Effector memory CD4-positive, alpha-beta T cell (primary cell): ENCODE results near the gene COL5A1.

ENCODE experiments used
- DNase-seq, 3 donors: peaks; one replicate each; pipeline ENCODE4 v3.0.0-alpha.2; 2020
- H3K27ac ChIP-seq: 2 replicates; pipeline ENCODE4 v1.7.0; 2013; ENCODE audit warnings: mild to moderate bottlenecking, low read length, moderate library complexity; ENCODE audit not compliant: insufficient read depth, poor library complexity, severe bottlenecking
- H3K27me3 ChIP-seq: replicated peaks from 2 replicates; pipeline ENCODE4 v1.7.0; 2013; ENCODE audit warnings: mild to moderate bottlenecking, low read length; ENCODE audit not compliant: insufficient read depth, control insufficient read depth, poor library complexity, severe bottlenecking
- H3K36me3 ChIP-seq: 2 replicates; pipeline ENCODE4 v1.7.0; 2013; ENCODE audit warnings: mild to moderate bottlenecking, low read length, moderate library complexity; ENCODE audit not compliant: control insufficient read depth, insufficient read depth
- H3K4me1 ChIP-seq: 2 replicates; pipeline ENCODE4 v1.7.0; 2013; ENCODE audit warnings: low read length, mild to moderate bottlenecking; ENCODE audit not compliant: control insufficient read depth, insufficient read depth, poor library complexity, severe bottlenecking
- H3K4me3 ChIP-seq: 2 replicates; pipeline ENCODE4 v1.7.0; 2013; ENCODE audit warnings: low read length, low read depth, mild to moderate bottlenecking; ENCODE audit not compliant: insufficient read depth, poor library complexity, severe bottlenecking
- H3K9me3 ChIP-seq: 2 replicates; pipeline ENCODE4 v1.7.0; 2013; ENCODE audit warnings: mild to moderate bottlenecking, low read length, moderate library complexity; ENCODE audit not compliant: control insufficient read depth

Gene COL5A1

DNA sequence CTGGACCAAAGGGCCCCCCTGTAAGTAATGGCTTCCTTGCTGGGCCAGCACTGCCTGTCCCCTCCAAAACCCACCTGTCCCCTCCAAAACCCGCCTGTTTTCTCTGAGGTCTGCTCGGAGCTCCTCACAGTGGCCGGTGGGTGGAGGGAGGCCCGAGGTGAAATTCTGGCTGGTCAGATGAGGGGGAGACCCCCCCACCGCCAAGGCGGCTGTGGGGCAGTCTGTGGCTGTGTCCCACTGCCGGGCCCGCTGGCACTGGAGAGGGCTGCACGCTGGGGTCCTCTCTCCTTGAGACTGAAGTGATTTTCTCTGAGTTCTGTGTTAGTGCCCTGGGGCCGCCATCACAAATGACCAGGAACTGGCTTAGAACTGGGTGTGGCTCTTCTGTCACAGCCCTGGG, 155.3 kb downstream of the COL5A1 start:
- H3K27ac ChIP-seq: no peak overlapping the region
- DNase-seq: no peak
- H3K4me1 ChIP-seq: no peaks in the 10 kb centered on the region
- peaks cover 3% of the 10 kb centered on the region for H3K27me3 ChIP-seq
- H3K9me3 ChIP-seq: no peaks in the 10 kb centered on the region
- H3K36me3 ChIP-seq: no peaks in the 10 kb centered on the region
- H3K4me3 ChIP-seq: no peak overlapping the region

DNA sequence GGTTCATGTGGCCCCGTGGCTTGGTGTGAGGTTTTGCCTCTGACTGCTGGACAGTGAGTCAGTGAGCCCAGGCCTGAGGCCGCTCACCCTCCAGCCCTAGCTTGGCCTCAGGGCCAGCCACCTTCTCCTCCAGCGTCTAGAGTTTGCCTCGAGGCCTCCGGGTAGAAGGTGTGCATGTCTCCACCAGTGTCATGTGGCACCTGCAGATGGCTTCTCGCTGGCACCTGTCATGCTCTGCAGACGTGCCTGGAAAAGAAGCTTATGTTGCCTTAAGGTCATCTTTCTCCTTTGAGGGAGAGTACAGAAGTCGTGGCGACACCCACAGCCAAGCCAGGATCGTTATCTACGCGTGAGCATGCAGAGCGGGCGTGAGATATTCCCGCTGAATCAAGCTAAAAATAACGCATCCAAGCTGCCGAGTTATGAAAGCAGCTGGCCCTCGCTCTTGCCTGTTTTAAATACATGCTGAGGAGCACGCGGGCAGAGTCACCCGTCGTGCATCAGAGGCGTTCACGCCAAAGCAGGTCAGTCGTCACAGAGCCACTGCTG, 159.3 kb downstream of the COL5A1 start:
- H3K4me3 ChIP-seq: no peak overlapping the region
- no peaks in the 10 kb centered on the region for H3K9me3 ChIP-seq
- no peak overlapping the region for H3K27ac ChIP-seq
- no peak for DNase-seq
- H3K27me3 ChIP-seq: peaks cover 3% of the 10 kb centered on the region
- H3K4me1 ChIP-seq: no peaks in the 10 kb centered on the region
- no peaks in the 10 kb centered on the region for H3K36me3 ChIP-seq

DNA sequence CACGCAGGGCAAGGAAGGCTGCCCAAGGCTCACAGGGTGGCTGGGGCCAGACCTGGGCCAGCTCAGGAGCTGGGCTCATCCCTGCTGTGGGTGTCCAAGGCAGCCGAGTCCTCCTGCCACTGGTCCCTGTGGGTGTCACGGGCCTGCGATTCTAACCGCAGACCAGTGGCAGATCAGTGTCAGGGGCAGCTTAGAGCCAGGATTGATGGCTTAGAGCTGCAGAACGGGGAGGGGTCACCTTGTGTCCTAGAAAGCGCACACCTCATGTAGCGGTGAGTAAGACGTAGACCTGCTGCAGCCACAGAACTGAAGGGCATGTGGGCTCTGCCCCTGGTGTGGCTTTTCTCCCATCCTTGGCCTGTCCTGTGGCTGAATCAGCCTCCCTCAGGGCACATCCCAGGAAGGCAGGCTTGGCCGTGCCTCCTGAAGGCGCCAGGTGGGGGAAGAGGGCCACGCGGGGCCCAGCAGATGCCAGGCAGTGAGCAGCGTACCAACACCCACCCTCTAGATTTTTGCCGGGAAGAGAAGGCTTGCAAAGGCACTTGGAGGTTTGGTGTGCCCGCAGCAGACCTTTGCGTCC, 160.7 kb downstream of the COL5A1 start:
- no peaks in the 10 kb centered on the region for H3K9me3 ChIP-seq
- H3K4me3 ChIP-seq: no peak overlapping the region
- H3K4me1 ChIP-seq: no peaks in the 10 kb centered on the region
- H3K36me3 ChIP-seq: no peaks in the 10 kb centered on the region
- peaks cover 3% of the 10 kb centered on the region for H3K27me3 ChIP-seq
- no peak for DNase-seq
- H3K27ac ChIP-seq: no peak overlapping the region

DNA sequence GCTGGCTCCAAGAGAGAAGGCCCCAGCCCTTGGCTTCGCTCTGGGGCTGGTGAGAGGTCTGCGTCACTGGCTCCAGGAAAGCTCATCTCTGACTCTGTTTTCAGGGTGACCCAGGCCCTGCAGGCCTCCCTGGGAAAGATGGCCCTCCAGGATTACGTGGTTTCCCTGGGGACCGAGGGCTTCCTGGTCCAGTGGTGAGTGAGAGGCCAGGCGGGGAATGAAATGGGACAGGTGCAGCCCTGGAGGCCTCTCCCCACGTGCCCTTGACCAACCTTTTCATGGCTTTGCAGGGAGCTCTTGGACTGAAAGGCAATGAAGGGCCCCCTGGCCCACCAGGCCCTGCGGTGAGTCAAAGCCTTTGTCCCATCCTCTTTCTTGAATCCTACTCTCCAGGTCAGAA, 163.3 kb downstream of the COL5A1 start:
- DNase-seq: no peak
- Histone ChIP-seq H3K9me3 (no peaks in the 10 kb centered on the region), H3K36me3 (no peaks in the 10 kb centered on the region)

DNA sequence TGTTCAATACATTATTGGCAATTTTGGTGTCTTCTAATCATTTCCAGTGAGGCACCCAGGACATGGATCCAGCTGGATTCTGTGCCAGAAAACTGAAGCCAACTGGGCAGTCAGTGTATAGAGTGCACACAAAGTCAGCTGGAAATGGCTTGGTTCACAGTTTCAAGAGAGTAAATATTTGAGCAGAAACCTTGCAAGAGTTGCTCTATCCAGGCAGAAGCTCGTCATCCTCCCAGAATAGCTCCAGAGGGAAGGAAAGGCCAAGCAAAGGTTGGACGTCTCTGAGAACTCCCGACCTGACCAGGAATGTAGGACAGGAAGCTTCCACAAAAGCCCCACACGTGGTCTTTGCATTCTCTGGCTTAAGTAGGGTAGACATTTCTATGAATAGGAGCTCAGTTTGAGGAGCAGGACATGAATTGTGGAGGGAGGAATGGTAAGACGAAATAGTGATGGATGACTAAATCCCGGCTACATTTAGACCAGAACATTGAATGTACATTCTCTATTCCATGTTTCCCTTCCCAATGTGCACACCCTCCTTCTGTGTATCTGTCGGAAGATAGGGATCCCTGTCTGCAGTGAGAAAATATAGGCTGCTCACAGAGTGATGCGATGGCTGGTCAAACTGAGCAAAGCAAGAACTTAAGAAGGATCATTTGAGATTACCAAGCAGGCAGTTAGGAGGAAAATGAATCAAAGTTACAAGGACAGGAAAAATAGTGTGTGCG, 166.3 kb downstream of the COL5A1 start:
- no peak for DNase-seq

More for the DNA sequence above, 163.3 kb downstream of the COL5A1 start:
- Histone ChIP-seq H3K27ac (no peak overlapping the region), H3K4me1 (no peaks in the 10 kb centered on the region), H3K4me3 (no peak overlapping the region), H3K27me3 (no peaks in the 10 kb centered on the region)

DNA sequence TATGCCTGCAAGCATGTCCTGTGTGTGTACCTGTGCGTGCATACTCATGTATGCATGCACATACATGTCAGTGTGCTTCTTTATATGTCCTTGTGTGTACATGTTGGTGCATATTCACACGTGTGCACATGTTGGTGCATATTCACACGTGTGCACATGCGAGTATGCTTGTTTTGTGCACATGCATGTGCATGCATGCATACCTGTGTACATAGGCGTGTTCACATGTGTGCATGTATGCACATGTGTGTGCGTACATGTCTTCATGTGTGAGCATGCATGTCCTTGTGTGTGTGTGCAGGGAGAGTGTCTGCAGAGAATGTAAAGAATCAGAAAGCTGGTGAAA, 166.8 kb downstream of the COL5A1 start:
- H3K27me3 ChIP-seq: no peaks in the 10 kb centered on the region
- no peak for DNase-seq
- no peak overlapping the region for H3K4me3 ChIP-seq
- H3K9me3 ChIP-seq: no peaks in the 10 kb centered on the region
- no peak overlapping the region for H3K27ac ChIP-seq
- no peaks in the 10 kb centered on the region for H3K36me3 ChIP-seq
- no peaks in the 10 kb centered on the region for H3K4me1 ChIP-seq

More for the DNA sequence above, 166.3 kb downstream of the COL5A1 start:
- Histone ChIP-seq H3K27ac (no peak overlapping the region), H3K36me3 (no peaks in the 10 kb centered on the region), H3K4me3 (no peak overlapping the region), H3K9me3 (no peaks in the 10 kb centered on the region), H3K4me1 (no peaks in the 10 kb centered on the region), H3K27me3 (no peaks in the 10 kb centered on the region)

DNA sequence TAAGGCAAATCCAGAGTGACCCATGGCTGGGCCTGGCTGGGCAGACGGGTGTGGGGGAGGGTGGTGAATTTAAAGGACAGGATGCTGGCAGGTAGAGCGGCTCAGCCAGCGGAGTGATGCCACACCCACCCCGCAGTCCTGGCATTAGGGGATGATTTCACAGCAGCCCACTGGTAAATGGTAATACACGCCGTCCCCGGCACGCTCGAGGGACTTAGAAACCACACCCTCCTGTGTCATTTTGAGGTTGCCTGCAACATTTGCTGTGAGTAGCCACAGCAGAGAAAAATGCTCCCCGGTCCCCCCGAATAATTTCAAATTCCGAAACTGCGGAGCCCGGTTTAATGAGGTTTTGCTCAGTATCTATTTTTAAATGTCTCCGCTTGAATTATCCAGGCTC, 167.7 kb downstream of the COL5A1 start:
- Histone ChIP-seq H3K4me3 (no peak overlapping the region), H3K27ac (no peak overlapping the region), H3K4me1 (no peaks in the 10 kb centered on the region), H3K27me3 (no peaks in the 10 kb centered on the region), H3K36me3 (no peaks in the 10 kb centered on the region), H3K9me3 (no peaks in the 10 kb centered on the region)
- DNase-seq: no peak

DNA sequence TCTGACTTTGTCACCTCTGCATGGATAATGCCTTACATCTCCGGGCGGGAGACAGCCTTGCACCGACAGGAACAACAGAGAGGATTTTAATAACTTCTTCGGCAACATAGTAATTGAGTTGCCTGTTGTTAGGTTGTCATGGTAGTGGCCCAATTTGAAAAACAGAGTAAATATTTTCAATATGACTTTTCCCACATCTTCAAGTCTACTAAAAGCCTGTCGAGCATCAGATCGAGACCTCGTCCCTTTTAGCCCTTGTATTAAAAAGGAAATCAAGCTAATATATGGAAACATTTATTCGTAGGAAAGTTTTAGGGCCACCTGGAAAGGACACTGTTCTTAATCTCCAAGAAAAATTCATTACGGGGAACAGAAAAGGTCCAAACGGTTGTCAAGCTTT, 168.2 kb downstream of the COL5A1 start:
- Histone ChIP-seq H3K4me3 (no peak overlapping the region), H3K4me1 (no peaks in the 10 kb centered on the region), H3K27me3 (no peaks in the 10 kb centered on the region), H3K27ac (no peak overlapping the region), H3K9me3 (no peaks in the 10 kb centered on the region), H3K36me3 (no peaks in the 10 kb centered on the region)
- DNase-seq: no peak

DNA sequence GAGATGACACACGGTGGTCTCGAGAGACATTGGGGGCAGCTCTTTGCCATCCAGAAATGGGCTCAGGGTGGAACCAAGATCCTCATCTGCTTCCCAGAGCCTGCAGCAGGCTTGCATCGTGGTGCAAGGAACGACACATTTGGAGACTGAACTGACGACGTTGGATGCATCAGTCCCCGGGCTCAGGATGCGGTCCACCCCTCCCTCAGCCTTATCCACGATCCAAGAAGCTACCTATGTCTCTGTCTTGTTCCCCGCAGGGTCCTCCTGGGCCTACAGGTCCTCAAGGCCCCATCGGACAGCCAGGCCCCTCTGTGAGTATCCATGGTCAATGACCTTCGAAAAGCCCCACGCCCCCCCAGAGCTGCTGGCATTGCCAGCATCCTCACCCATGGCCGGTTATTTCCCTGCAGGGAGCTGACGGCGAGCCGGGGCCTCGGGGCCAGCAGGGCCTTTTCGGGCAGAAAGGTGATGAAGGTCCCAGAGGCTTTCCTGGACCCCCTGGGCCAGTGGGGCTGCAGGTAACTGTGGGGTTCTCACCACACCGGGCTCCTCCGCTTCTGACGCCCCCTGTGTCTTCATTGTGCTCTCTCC, 169.6 kb downstream of the COL5A1 start:
- H3K27ac ChIP-seq: no peak overlapping the region
- no peaks in the 10 kb centered on the region for H3K4me1 ChIP-seq
- no peak for DNase-seq
- no peaks in the 10 kb centered on the region for H3K9me3 ChIP-seq
- no peaks in the 10 kb centered on the region for H3K36me3 ChIP-seq
- no peaks in the 10 kb centered on the region for H3K27me3 ChIP-seq
- H3K4me3 ChIP-seq: no peak overlapping the region

DNA sequence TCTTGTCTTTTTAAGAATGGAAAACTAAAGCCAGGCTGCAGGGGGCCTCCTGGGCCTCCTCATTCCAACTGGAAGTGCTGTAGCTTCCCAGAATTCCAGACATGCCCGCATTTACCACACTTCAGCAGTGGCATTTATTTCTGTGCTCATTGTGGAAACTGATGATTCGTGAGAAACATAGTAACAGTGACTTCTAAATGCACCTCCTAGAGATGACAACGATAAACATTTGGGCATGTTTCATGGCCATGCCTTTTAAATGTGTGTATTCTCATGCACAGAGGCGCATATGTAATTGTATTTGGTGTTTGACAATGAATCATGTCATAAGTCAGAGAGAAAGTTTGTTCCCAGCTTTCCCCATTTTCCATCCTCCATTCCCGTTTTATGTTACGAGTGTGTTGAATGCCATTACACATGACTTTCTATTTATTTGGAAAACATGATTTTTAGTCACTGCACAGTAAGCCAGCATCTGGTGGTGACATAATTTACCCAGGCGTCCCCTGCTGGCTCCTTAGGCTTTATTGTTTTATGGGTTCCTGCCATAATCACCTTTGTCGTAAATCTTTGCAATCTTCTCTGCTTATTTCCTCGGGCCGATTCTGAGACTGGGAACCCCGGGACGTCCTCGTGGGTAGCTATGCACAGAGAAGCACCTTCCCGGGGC, 170.2 kb downstream of the COL5A1 start:
- no peak overlapping the region for H3K4me3 ChIP-seq
- no peaks in the 10 kb centered on the region for H3K27me3 ChIP-seq
- H3K27ac ChIP-seq: no peak overlapping the region
- no peaks in the 10 kb centered on the region for H3K9me3 ChIP-seq
- H3K4me1 ChIP-seq: no peaks in the 10 kb centered on the region
- no peak for DNase-seq
- H3K36me3 ChIP-seq: no peaks in the 10 kb centered on the region
